ENCODE data around the gene GPR78. TPM values are rescaled to one million over a fixed set of nuclear protein-coding genes. Genes with fewer than 3 reads are reported as not detected.

Gene GPR78
- total and polyA plus RNA-seq, 2 of the 4 experiments (the other 2 are of a cell fraction): under 0.01 to 0.10 TPM

GRCh38 chr4:8577972-8578371 is 2.2 kb upstream of the GPR78 start:
- Histone ChIP-seq H2BK120ac (ENCODE audit: low read depth, low read length) (no peak overlapping the region), H3K4ac (ENCODE audit: low read depth, low read length) (no peak overlapping the region), H2AFZ (replicated peaks; ENCODE audit: low read length, poor library complexity) (no peak overlapping the region), H3K27me3 (ENCODE audit: control insufficient read depth, insufficient read depth, low read length) (peaks cover 59% of the 10 kb centered on the region), H2AK5ac (ENCODE audit: low read depth, low read length) (no peak overlapping the region), H3K4me3 (ENCODE audit: insufficient read depth, low read depth, low read length) (no peak overlapping the region), H3K4me2 (ENCODE audit: low read depth, low read length) (no peak overlapping the region), H4K20me1 (ENCODE audit: insufficient read depth, low read length) (no peaks in the 10 kb centered on the region; the same call in 1 of the 2 replicates), H3K14ac (replicated peaks; ENCODE audit: low read depth, low read length) (no peak overlapping the region), H3K18ac (ENCODE audit: low read depth, low read length) (no peak overlapping the region), H4K8ac (ENCODE audit: low read depth in 2 of 2, low read length in 2 of 2) (no peak overlapping the region), H3K9me3 (ENCODE audit: control insufficient read depth, insufficient read depth, low read length) (no peaks in the 10 kb centered on the region; the same call in 1 of the 2 replicates), H4K5ac (ENCODE audit: low read depth, low read length) (no peak overlapping the region), H3K27ac (ENCODE audit: insufficient read depth, low read length) (no peak overlapping the region), H3K56ac (ENCODE audit: extremely low read depth, insufficient read depth, low read length) (no peak overlapping the region), H4K91ac (ENCODE audit: insufficient read depth, low read depth, low read length) (no peak overlapping the region), H3K23ac (ENCODE audit: low read depth, low read length) (no peak overlapping the region), H3K79me1 (ENCODE audit: low read depth in 1 of 2, low read length in 2 of 2) (no peaks in the 10 kb centered on the region), H3K9ac (ENCODE audit: low read depth, low read length) (no peak overlapping the region), H3K9me1 (ENCODE audit: insufficient read depth, low read length) (no peaks in the 10 kb centered on the region), H2BK15ac (ENCODE audit: low read depth, low read length) (no peak overlapping the region), H3K36me3 (ENCODE audit: control insufficient read depth, insufficient read depth, low read length) (no peaks in the 10 kb centered on the region), H2AK9ac (replicated peaks; ENCODE audit: low read depth, low read length, poor library complexity) (no peak overlapping the region), H3K4me1 (ENCODE audit: control insufficient read depth, insufficient read depth, low read length) (no peaks in the 10 kb centered on the region), H2BK20ac (ENCODE audit: low read depth, low read length) (no peak overlapping the region), H2BK5ac (ENCODE audit: low read depth, low read length, poor library complexity, severe bottlenecking) (no peak overlapping the region)
- no peak for DNase-seq
- dilution Hi-C loops (cut with HindIII; ENCODE audit: low sequenced_read_pairs, unreplicated experiment) (no loop called here), intact Hi-C loops (cut with micrococcal nuclease) (no loop called here), in situ Hi-C loops (cut with MboI; ENCODE audit: low sequenced_read_pairs) (no loop called here)
- POLR2A ChIA-PET (ENCODE audit: unreplicated experiment): no interaction called here
- BruUV-seq (replicated peaks): no TSS peak
- TF ChIP-seq FOS (IDR thresholded peaks at IDR 0.05; ENCODE audit: low read depth, low read length): no peak
- TF ChIP-seq CTCF (conservative IDR thresholded peaks at IDR 0.05; ENCODE audit: low read depth, low read length): no peak
- no peak for TF ChIP-seq USF2 (IDR thresholded peaks at IDR 0.05; ENCODE audit: low read depth, low read length)
- TF ChIP-seq SMC3 (IDR thresholded peaks at IDR 0.05; ENCODE audit: low read depth, low read length): no peak
- no peak for TF ChIP-seq MAFK (IDR thresholded peaks at IDR 0.05; ENCODE audit: low read depth, low read length)
- no peak for TF ChIP-seq CHD1 (IDR thresholded peaks at IDR 0.05; ENCODE audit: low read depth, low read length)
- TF ChIP-seq ELK1 (IDR thresholded peaks at IDR 0.05; ENCODE audit: borderline replicate concordance, low read depth, low read length): no peak
- no peak for TF ChIP-seq MXI1 (IDR thresholded peaks at IDR 0.05; ENCODE audit: borderline replicate concordance, low read depth, low read length)
- TF ChIP-seq RCOR1 (IDR thresholded peaks at IDR 0.05; ENCODE audit: insufficient replicate concordance, low read length): no peak
- TF ChIP-seq RAD21 (IDR thresholded peaks at IDR 0.05; ENCODE audit: low read length): no peak
- TF ChIP-seq BHLHE40 (IDR thresholded peaks at IDR 0.05; ENCODE audit: low read depth, low read length): no peak
- TF ChIP-seq RFX5 (IDR thresholded peaks at IDR 0.05; ENCODE audit: low read depth, low read length): no peak
- TF ChIP-seq MAZ (IDR thresholded peaks at IDR 0.05; ENCODE audit: borderline replicate concordance, low read depth, low read length): no peak
- 50% methylated on average over 4 of the region's 4 CpGs; no CpG with 5 or more reads in 1 of the 2 experiments for WGBS, 2 experiments (ENCODE audit: extremely low coverage in 2 of 2, insufficient read length in 1 of 2)
- CTCF ChIA-PET: no interaction called here
- ATAC-seq (ENCODE audit: low read depth): no peak

All from IMR-90 (cell line).